GM19239 (cell line): ENCODE measurements around the gene MYL3.

ENCODE experiments used
- DNase-seq: peaks from one replicate; pipeline ENCODE4 v3.0.0; 2011; ENCODE audit warnings: low spot score; ENCODE audit not compliant: insufficient read length
- FAIRE-seq: peaks from 2 replicates; lab custom pipeline; 2011; peaks lifted over from hg19 to GRCh38; lab: Jason Lieb, UNC

Gene MYL3

GRCh38 chr3:46900007-46900292 lies 36.7 kb upstream of the MYL3 start:
- FAIRE-seq, result no peak
- no peak for DNase-seq

- FAIRE-seq (no peak), DNase-seq (no peak)
These were observed 36.1 kb upstream of the MYL3 start for GRCh38 chr3:46899151-46900006.

- no peak for FAIRE-seq
- no peak for DNase-seq
These were observed 35.3 kb upstream of the MYL3 start for GRCh38 chr3:46898321-46899150.

GRCh38 chr3:46897829-46898320 lies 34.6 kb upstream of the MYL3 start:
- DNase-seq (no peak), FAIRE-seq (no peak)

- FAIRE-seq (no peak), DNase-seq (no peak)
These were observed 33.8 kb upstream of the MYL3 start for GRCh38 chr3:46897031-46897430.

GRCh38 chr3:46896386-46896785 lies 33.1 kb upstream of the MYL3 start:
- FAIRE-seq (no peak), DNase-seq (no peak)

- no peak for DNase-seq
- no peak for FAIRE-seq
These were observed 32.5 kb upstream of the MYL3 start for GRCh38 chr3:46895761-46896160.

- DNase-seq, result peak; percentile 84
- peak; percentile 87 for FAIRE-seq
These were observed 32.0 kb upstream of the MYL3 start for GRCh38 chr3:46895204-46895660.

- DNase-seq, result no peak
- no peak for FAIRE-seq
These were observed 31.0 kb upstream of the MYL3 start for GRCh38 chr3:46894256-46894655.

GRCh38 chr3:46893763-46894162 lies 30.5 kb upstream of the MYL3 start:
- DNase-seq (no peak), FAIRE-seq (no peak)

- DNase-seq, result no peak
- no peak for FAIRE-seq
These were observed 30.0 kb upstream of the MYL3 start for GRCh38 chr3:46893146-46893748.

GRCh38 chr3:46892285-46893145 lies 29.3 kb upstream of the MYL3 start:
- FAIRE-seq, result no peak
- no peak for DNase-seq

- FAIRE-seq (no peak), DNase-seq (no peak)
These were observed 27.9 kb upstream of the MYL3 start for GRCh38 chr3:46891132-46891531.

- DNase-seq, result no peak
- no peak for FAIRE-seq
These were observed 26.9 kb upstream of the MYL3 start for GRCh38 chr3:46890132-46890531.

GRCh38 chr3:46889381-46890110 lies 26.3 kb upstream of the MYL3 start:
- FAIRE-seq (no peak), DNase-seq (no peak)

GRCh38 chr3:46888705-46889104 lies 25.5 kb upstream of the MYL3 start:
- FAIRE-seq (no peak), DNase-seq (no peak)

GRCh38 chr3:46887980-46888494 lies 24.8 kb upstream of the MYL3 start:
- FAIRE-seq (no peak), DNase-seq (no peak)

- FAIRE-seq (no peak), DNase-seq (no peak)
These were observed 22.4 kb upstream of the MYL3 start for GRCh38 chr3:46885612-46886011.

GRCh38 chr3:46884929-46885328 lies 21.7 kb upstream of the MYL3 start:
- no peak for FAIRE-seq
- DNase-seq, result no peak
